ENCODE results near the gene HACD3.

The HACD3 gene

DNA sequence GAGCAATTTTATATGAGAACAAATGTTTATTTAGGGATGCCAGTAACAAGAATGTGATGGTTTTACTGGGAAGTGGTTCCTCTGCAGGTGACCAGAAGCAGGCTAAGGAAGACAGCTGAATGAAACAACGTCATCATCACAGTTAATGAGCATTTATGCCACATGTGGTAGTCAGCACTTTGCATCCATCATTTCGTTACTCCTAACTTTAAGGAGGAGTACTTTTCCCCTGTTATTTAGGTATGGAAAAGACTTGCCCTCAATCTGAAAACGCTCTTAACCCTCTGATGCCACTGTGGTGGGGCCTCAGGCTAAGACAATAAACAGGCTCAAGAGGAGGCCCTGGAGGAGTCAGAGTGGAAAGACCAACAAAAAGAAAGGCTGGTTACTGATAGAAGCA lies 49.5 kb downstream of the HACD3 start:
- TF ChIP-seq POLR2A (IDR thresholded peaks at IDR 0.05; ENCODE audit: low read depth, low read length) (no peak), TAF1 (IDR thresholded peaks at IDR 0.05; ENCODE audit: borderline replicate concordance, low read depth, low read length) (no peak), POLR2AphosphoS5 (IDR thresholded peaks at IDR 0.05; ENCODE audit: low read depth, low read length) (no peak)
- FAIRE-seq (no peak), DNase-seq (ENCODE audit: insufficient read length) (no peak)

DNA sequence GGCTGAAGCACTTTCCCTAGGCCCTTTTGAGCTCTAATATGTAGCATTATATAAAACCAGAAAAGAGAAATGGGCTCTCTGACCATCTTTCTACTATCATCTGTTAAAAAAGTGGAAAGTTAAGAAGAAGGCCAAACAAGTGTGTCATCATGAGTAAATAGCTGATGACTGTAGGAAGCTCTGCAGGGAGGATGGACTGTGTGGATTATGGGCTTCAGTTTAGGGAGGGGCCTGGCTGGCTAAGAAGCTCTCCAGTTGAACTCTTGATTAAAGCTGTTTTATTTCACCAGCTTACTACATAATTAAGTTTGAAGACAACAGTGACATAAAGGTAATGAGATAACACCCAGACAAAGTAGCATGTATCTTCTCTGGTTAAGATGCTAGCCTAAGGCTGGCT lies 50.0 kb downstream of the HACD3 start:
- TF ChIP-seq POLR2AphosphoS5 (IDR thresholded peaks at IDR 0.05; ENCODE audit: low read depth, low read length): no peak
- FAIRE-seq: no peak
- no peak for DNase-seq (ENCODE audit: insufficient read length)

DNA sequence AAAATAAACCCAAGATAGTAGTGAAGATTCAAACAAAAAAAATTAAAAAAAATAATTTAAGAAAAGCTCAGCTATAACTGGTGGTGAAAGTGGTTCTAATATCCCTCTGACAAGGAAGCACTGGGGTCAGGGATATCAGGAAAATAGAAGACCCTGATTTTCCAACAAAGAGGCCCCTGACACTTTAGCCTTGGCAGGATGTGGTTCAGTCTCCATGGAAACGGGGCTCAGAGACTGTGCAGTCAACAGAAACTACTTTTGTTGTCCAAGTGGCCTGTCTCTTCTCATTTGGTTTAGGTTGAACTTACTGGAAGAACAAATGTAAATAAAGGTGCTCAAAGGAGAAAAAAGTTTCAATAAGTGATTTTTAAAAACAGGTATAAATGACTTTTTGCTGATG lies 53.4 kb downstream of the HACD3 start:
- no peak for FAIRE-seq
- DNase-seq (ENCODE audit: insufficient read length): peak; percentile 27
- TF ChIP-seq TAF1 (IDR thresholded peaks at IDR 0.05; ENCODE audit: borderline replicate concordance, low read depth, low read length) (no peak), POLR2A (IDR thresholded peaks at IDR 0.05; ENCODE audit: low read depth, low read length) (no peak), POLR2AphosphoS5 (IDR thresholded peaks at IDR 0.05; ENCODE audit: low read depth, low read length) (no peak)

DNA sequence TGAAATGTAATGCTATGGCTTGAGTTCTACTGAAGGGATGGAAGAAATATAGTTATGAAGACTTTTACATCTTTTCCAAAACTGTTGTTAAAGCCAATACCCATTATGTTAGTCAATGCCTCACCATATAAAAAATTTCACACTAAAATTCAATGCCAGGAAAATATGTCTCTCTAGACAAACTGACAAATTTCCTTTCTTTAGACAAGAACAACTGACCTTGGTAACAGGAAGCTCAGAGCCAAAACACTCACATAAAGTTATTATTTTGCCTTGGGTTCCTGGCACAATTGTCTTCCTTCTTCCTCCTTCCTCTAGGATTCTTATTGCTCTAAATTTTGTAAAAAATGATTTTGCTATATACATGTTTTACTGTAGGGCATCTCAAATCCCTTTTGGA lies 54.0 kb downstream of the HACD3 start:
- TF ChIP-seq TAF1 (IDR thresholded peaks at IDR 0.05; ENCODE audit: borderline replicate concordance, low read depth, low read length) (no peak), POLR2A (IDR thresholded peaks at IDR 0.05; ENCODE audit: low read depth, low read length) (no peak), POLR2AphosphoS5 (IDR thresholded peaks at IDR 0.05; ENCODE audit: low read depth, low read length) (no peak)
- no peak for FAIRE-seq
- DNase-seq (ENCODE audit: insufficient read length): no peak

DNA sequence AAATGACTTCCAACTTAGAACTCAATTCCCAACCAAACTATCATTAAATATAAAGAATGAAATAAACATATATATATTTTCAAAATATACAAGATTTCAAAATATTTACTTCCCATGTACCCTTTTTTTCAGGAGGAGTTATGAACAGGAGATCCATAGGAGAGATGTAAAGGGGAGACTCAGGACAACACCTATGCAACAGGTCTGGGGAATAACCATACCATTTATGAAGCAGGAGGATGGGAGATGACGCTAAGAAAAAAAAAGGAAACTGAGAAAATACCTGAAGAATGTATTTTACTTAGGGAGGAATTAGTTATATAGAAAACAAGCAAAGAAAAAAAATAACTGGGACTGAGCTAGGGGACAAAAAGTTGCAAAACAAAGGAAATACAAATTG lies 56.8 kb downstream of the HACD3 start:
- FAIRE-seq (no peak), DNase-seq (ENCODE audit: insufficient read length) (no peak)
- no peak for TF ChIP-seq POLR2A (IDR thresholded peaks at IDR 0.05; ENCODE audit: low read depth, low read length)
- TF ChIP-seq TAF1 (IDR thresholded peaks at IDR 0.05; ENCODE audit: borderline replicate concordance, low read depth, low read length): no peak
- TF ChIP-seq POLR2AphosphoS5 (IDR thresholded peaks at IDR 0.05; ENCODE audit: low read depth, low read length): no peak

DNA sequence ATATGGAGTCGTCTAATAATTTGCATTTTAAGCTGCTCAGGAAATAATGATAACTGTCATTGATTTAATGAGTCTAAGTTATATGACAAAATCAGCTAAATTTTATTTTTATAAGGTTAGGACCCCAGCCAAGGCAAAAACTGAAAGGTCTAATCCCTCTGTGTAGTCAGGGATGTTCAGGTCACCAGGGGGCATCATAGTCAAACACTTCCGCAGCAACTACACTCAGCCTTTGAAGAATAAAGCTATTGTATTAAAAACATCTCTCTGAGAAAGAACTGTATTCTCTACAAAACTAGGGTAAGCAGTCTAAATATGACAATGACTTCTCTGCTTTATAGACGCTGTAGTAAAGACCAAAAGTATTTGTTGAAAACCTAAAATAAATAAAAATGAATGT lies 65.7 kb downstream of the HACD3 start:
- FAIRE-seq: no peak
- DNase-seq (ENCODE audit: insufficient read length): no peak

DNA sequence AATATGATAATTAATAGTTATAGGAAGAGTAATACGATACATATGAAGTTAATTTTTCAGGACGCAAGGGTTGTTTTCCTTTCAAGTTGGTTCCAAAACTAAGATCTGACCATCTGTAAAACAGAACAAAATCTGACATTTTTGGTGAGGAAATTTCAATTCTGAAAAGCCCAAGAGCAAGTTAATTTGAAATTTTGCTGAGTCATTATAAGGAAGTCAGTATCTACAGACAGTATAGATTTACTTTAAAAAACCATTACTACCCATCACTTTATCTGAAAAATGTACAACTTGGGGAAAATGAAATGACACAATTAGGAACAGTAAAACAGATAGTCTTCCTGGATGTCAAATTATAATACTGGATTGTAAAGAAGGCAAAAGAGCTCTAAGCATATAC lies 68.2 kb downstream of the HACD3 start:
- TF ChIP-seq TAF1 (IDR thresholded peaks at IDR 0.05; ENCODE audit: borderline replicate concordance, low read depth, low read length) (no peak), POLR2A (IDR thresholded peaks at IDR 0.05; ENCODE audit: low read depth, low read length) (no peak), POLR2AphosphoS5 (IDR thresholded peaks at IDR 0.05; ENCODE audit: low read depth, low read length) (no peak)
- no peak for DNase-seq (ENCODE audit: insufficient read length)
- FAIRE-seq: no peak

More for the DNA sequence above, 65.7 kb downstream of the HACD3 start:
- TF ChIP-seq POLR2AphosphoS5 (IDR thresholded peaks at IDR 0.05; ENCODE audit: low read depth, low read length) (no peak), TAF1 (IDR thresholded peaks at IDR 0.05; ENCODE audit: borderline replicate concordance, low read depth, low read length) (no peak), POLR2A (IDR thresholded peaks at IDR 0.05; ENCODE audit: low read depth, low read length) (no peak)

DNA sequence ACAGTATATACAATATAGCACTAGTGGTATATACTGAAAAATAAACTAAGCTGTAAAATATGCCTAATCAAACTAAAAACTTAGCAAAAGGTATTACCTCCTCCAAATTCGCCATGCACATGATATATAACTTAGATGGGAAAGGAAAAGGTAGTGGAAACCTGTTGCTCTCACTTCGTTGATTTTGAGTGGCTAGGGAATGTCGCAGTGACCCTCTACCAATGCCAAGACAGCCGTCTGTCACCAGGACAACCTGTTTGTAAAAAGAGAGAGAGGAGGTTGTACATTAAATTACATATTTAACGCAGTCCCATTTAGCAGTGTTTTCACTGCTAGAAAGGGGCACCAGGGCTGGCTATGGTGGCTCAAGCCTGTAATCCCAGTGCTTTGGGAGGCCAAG lies 69.4 kb downstream of the HACD3 start:
- DNase-seq (ENCODE audit: insufficient read length): no peak
- FAIRE-seq: no peak
- TF ChIP-seq POLR2A (IDR thresholded peaks at IDR 0.05; ENCODE audit: low read depth, low read length) (no peak), TAF1 (IDR thresholded peaks at IDR 0.05; ENCODE audit: borderline replicate concordance, low read depth, low read length) (no peak), POLR2AphosphoS5 (IDR thresholded peaks at IDR 0.05; ENCODE audit: low read depth, low read length) (no peak)

DNA sequence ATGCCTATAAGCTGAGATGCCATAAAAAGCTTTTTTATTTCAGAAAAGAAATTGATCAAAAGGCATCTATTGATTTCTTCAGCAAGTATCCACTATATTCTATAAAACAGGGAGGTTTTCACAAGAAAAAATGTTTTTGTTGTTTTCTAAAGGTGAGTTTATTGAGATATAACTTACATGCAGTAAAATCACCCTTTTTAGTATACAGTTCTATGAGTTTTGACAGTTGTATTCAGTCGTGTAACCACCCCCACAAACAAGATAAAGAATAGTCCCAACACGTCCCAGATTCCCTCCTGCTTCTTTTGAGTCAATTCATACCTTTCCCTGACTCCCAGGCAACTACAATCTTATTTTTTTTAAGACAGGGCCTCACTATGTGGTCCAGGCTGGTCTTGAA lies 72.9 kb downstream of the HACD3 start:
- no peak for TF ChIP-seq TAF1 (IDR thresholded peaks at IDR 0.05; ENCODE audit: borderline replicate concordance, low read depth, low read length)
- TF ChIP-seq POLR2A (IDR thresholded peaks at IDR 0.05; ENCODE audit: low read depth, low read length): no peak
- no peak for TF ChIP-seq POLR2AphosphoS5 (IDR thresholded peaks at IDR 0.05; ENCODE audit: low read depth, low read length)
- DNase-seq (ENCODE audit: insufficient read length) (no peak), FAIRE-seq (no peak)

DNA sequence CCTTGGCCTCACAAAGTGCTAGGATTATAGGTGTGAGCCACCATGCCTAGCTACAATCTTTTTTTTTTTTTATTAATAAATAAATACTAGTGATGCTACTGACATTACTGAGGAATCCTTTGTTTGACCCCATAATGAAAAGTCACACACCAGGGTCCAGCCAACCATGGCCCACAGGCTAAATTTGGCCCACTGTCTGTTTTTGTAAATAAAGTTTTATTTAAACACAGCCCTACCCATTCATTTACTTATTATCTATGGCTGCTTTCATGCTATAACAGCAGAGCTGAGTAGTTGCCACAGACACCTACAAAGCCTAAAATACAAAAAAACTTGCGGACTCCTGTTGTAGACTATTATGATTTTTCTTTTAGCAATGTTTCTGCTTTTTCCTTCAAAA lies 73.3 kb downstream of the HACD3 start:
- FAIRE-seq: no peak
- DNase-seq (ENCODE audit: insufficient read length): no peak
- TF ChIP-seq TAF1 (IDR thresholded peaks at IDR 0.05; ENCODE audit: borderline replicate concordance, low read depth, low read length) (no peak), POLR2AphosphoS5 (IDR thresholded peaks at IDR 0.05; ENCODE audit: low read depth, low read length) (no peak), POLR2A (IDR thresholded peaks at IDR 0.05; ENCODE audit: low read depth, low read length) (no peak)

DNA sequence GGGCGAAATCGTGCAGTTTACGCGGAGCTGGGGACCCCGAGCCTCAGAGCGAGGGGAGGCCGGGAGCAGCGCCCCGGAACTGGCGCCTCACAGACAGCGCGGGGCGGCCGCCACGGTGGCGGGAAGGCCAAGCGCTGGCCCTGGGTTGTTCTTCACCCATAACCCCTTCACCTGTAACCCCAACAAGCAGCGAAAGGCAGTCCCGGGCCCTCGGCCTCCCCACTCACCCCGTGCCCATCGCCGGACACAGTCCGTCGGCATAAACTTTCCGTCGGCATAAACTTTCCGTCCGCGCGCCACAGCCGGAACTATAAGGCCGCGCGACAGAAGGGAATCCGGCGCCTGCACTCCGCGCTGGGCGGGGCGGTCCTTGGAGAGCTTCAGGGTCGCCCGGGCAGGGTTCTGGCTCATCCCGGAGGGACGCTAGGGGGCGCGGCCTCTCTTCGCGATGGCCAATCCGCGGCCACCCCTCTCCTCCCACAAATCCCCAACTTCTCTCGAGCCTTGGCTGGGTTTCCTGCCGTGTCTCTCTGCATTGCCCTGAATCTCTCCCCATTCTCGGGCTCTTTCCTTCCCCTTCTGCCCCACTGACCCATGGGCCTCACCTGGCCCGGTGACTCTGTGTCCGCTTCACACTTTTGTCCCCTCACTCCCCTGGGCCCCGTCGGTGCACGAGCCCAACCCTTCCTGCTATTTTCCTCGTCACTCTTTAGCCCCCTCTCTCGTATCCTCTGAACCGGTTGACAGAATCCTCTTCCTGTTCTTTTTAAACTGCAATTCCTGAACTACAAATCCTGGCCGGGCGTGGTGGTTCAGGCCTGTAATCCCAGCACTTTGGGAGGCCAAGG lies 80.8 kb downstream of the HACD3 start, which contains the start of gene INTS14:
Gene INTS14 (minus strand): TSS at position 261 of the 848 bp plus-strand sequence. CDS start 3,751 bp downstream, outside the sequence.
- TF ChIP-seq POLR2AphosphoS5 (IDR thresholded peaks at IDR 0.05; ENCODE audit: low read depth, low read length): peak; percentile 74
- TF ChIP-seq POLR2A (IDR thresholded peaks at IDR 0.05; ENCODE audit: low read depth, low read length): peak; percentile 88
- peak; percentile 41; the same call in 1 of the 2 replicates for TF ChIP-seq TAF1 (IDR thresholded peaks at IDR 0.05; ENCODE audit: borderline replicate concordance, low read depth, low read length)
- peak; percentile 89 for DNase-seq (ENCODE audit: insufficient read length)
- peak; percentile 99 for FAIRE-seq

DNA sequence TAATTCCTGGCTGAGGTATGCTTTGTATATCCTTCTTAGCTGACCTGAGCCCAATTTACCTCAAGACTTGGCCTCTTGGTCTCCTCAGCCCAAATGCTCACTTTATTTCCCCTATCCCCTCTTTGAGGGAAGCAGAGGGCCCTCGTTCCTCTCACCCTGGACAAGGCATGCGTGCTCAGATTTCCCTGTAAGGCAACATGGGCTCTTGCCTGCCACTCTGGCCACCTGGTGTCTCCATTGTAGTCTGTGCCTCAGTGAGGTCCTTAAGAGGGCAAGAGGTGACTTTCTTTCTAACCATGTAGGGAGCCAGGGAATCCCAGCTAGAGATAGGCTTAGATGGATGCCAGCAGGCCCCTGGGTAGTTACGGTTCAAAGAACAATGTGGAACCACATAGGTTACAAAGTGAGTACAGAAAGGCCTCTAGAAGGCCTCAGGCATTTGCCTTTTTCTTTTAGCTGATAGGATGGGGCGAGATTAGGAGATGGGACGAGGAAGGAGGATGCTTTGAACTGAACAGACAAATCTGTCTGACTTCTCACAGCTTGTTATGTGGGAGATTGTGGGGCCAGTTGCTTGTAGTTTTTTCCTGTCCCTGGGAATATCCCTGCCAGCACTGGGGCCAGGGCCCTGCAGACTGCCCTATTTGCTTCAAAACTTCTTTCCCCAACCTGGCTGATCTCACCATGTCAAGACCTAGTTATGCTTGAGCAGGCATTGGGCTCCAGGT lies 81.8 kb downstream of the HACD3 start:
- DNase-seq (ENCODE audit: insufficient read length): no peak
- no peak for FAIRE-seq
- TF ChIP-seq TAF1 (IDR thresholded peaks at IDR 0.05; ENCODE audit: borderline replicate concordance, low read depth, low read length) (no peak), POLR2A (IDR thresholded peaks at IDR 0.05; ENCODE audit: low read depth, low read length) (no peak), POLR2AphosphoS5 (IDR thresholded peaks at IDR 0.05; ENCODE audit: low read depth, low read length) (no peak)

Measured in GM12892 (cell line).